Left forelimb (tissue), 1 donor: Measurements from ENCODE around the gene NBEAL2.
A peak's percentile ranks its signal among the peaks of the same experiment; 100 is the strongest.
"Not testable (repeated sequence)": the region's sequence is repeated elsewhere in the genome, so short reads cannot be mapped to it uniquely, and the experiment has no call there.

ENCODE experiments used
- DNase-seq: peaks from one replicate; pipeline ENCODE4 v3.0.0-alpha.2; 2018; ENCODE audit warnings: low spot score

Gene NBEAL2

DNA sequence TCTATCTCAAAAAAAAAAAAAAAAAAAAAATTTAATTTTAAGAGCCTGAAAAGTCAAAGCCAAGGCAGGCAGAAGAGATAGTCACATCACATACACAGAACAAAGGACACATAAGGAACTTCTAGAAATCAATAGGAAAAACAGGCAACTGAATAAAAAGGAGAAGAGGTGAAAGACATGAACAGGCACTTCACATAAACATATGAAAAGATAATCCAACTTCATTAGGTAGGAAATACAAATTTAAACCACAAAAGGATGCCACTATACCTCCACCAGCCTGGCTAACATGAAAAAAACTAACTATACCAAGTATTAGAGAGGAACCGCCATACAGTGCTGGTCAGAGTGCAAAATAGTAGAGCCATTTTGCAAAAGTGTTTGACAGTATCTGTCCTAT, 17.0 kb upstream of the NBEAL2 start:
- DNase-seq: no peak

- no peak for DNase-seq
Measured at GRCh38 chr3:46962990-46963389, 16.5 kb upstream of the NBEAL2 start.

GRCh38 chr3:46964038-46964590, 15.4 kb upstream of the NBEAL2 start:
- not testable (repeated sequence) for DNase-seq

DNA sequence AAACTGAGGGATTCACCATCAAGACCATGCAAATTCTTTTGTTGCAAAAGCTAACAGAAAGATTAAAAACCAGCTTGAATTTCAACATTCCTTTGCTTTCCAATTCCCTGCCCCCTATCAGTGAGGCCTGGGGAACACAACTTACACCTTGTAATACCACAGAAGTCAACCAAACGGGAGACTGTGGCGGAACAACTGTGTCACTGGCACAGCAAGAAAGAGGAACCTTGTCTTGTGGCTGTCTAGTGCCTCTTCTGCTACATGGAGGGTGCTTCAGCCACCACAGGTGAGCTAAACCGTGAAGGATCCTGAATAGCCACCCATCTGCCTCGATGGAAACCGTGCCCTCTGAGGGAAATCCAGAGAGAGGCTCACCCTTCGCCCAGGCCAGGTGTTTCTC, 14.3 kb upstream of the NBEAL2 start:
- no peak for DNase-seq

GRCh38 chr3:46966811-46967210, 12.7 kb upstream of the NBEAL2 start:
- DNase-seq: no peak

DNA sequence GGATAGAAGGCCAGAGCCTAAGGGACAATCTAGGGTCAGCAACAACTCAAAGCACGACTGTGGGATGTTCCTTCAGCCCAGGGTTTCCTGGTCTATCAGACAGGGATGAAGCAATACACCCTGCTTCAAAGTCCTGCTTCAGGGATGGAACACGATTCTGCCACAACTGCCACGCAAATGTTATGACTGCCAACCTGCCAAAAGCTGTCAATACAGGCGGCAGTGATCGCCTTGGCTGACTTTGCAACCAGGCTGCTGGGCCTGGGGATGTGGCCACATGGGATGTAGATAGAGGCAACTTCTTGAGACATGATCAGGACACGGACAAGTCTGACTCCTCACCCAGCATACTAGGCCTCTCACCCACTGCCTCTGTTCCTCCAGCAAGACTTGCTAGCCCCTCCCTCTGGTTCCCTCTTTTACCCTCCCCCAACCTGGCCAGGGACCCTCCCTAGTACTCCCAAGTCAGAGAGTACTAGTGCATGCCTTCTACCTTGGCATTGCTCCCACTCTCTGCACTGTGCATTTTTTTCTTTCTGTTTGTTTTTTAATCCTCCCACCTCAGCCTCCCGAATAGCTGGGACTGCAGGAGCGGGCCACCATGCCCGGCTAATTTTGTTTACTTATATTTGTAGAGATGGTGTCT, 10.6 kb upstream of the NBEAL2 start:
- DNase-seq: no peak

- no peak for DNase-seq
Measured at GRCh38 chr3:46970391-46971091, 8.9 kb upstream of the NBEAL2 start.

DNA sequence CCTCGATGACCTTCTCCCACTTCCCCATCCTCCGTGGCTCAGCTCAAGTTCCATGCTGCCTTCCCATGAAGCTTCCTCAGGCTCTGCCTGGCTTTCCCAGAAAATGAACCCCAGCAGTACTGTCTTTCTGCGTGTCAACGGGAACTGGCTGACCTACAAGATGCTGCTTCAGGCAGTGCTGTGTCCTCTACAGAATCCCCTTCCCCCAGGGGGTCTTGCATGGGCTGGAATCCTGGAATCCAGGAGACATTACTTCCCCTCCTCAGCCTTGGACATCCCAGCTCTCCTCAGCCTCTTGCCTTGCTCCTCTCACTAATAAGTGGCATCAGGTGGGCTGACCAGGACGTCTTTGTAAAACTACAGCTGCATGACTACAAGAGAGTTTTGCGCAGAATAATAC, 8.3 kb upstream of the NBEAL2 start:
- no peak for DNase-seq

DNA sequence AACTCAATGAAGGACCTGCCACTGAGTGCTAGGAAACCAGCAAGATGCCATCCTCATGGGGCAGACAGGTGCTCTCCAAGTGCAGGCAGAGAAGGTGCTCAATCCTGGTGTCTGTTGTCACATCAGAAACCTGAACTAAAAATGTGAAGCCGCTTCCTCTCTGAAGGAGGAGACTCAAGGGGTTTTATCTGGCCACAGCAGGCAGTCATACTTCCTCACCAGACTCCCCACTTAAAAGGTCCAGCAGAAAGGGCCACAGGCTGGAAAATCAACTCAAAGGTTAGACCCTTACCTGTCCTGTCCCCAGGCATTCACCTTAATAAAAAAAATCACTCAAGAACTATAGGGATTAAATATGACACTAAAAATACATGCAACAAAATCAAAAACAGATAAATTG, 7.7 kb upstream of the NBEAL2 start:
- no peak for DNase-seq

GRCh38 chr3:46972396-46972795, 7.1 kb upstream of the NBEAL2 start:
- DNase-seq: no peak

DNA sequence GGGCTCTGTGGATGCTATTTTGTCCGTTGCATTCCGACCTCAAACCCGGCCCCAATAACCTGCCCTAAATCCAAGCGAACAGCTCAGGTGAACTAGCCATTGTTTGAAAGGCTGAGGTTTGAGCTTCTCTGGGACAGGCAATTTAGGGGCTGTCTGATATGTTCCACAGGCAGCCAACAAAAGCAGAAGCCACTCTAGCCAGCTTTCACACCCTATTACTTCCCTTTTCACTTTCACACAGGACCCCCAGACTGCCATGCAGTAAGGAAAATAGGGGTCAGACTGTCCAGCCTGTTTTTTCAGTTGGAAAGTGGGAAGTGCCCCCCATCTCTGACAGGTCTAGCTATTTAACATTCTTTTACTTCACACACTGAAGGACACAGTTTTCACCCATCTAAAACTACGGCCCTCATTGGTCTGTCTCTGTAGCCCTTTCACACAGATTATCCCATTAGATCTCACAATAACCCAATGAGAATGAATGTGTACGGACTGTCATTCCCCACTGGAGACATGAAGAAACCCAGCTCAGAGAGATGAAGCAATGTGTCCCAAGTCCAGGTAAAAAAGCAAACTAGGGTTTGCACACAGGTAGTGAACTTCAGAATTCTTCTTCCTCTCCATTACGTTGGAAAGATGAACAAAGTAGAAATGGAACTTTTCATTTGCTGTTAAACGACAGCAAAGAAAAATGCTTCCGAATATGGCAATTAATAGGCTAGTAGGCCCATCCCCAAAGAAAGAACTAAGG, 4.9 kb upstream of the NBEAL2 start:
- no peak for DNase-seq

GRCh38 chr3:46976326-46977190, 2.9 kb upstream of the NBEAL2 start, which contains the start of gene CCDC12:
TSS of gene CCDC12 (minus strand) at chr3:46976745. CDS start at chr3:46976732, 13 bp downstream.
- peak; percentile 95 for DNase-seq

- no peak for DNase-seq
Measured at GRCh38 chr3:46977811-46978195, 1.7 kb upstream of the NBEAL2 start.

DNA sequence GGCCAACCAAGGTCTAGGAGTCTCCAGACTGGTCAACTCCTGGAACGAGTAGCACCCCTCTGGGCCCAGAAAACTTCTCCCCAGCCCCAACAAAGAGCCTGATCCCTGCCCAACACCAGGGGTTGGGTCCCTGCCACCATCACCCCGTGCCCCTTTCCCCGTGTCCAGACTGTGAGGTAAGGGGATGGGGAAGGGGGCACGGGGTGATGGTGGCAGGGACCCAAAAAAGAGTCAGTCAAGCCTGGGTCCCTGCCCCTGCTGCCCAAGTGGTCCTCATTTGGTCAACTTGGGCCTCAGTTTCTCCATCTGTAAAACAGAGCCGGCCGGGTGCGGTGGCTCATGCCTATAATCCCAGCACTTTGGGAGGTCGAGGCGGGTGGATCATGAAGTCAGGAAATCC, 1.1 kb upstream of the NBEAL2 start:
- DNase-seq: no peak

GRCh38 chr3:46979958-46980497, 562 bp downstream of the NBEAL2 start:
- DNase-seq: no peak

DNA sequence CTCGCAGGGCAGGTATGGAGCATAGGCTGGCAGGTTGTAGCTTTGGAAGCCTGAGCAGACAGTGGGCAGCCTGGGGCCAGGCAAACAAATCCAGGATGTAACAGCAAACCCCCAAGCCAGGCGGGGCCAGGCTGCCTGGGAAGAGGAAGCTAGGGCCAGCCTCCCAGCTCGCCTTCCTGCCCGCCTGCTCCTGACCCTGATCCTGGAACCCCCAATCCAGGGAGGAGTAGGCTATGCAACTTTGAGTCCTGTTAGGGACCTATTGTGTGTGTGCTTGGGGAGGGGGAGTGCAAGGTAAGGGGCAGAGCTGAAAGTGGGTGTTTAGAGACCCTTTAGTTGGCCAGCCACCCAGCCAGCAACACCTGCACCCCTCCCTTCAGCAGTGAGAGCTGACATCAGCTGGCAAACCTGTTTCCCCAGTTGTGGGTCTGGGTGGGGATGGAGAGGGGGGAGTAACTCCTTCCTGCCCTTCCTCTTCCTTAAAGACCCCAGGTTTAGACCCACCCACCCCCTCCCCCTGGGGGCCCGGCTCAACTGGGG, 2.5 kb downstream of the NBEAL2 start:
- DNase-seq: no peak

DNA sequence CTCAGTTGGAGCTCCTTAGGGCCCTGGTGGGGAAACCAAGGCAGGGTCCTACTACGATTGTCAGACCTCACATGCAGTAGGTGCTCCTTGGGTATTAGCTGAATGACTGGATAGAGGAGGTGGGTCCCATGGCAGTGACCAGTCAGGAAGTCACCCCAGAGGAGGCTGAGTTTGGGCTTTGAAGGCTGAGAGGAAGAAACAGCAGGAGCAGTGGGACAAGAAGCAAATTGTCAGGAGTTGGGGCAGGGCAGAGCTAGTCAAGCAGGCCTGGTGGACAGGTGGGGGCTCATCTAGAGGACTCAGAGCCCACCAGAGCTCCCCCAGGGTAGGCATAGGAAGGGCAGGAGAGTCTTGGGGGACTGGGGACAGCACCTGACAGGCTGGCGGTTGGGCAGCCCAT, 3.1 kb downstream of the NBEAL2 start:
- no peak for DNase-seq

DNA sequence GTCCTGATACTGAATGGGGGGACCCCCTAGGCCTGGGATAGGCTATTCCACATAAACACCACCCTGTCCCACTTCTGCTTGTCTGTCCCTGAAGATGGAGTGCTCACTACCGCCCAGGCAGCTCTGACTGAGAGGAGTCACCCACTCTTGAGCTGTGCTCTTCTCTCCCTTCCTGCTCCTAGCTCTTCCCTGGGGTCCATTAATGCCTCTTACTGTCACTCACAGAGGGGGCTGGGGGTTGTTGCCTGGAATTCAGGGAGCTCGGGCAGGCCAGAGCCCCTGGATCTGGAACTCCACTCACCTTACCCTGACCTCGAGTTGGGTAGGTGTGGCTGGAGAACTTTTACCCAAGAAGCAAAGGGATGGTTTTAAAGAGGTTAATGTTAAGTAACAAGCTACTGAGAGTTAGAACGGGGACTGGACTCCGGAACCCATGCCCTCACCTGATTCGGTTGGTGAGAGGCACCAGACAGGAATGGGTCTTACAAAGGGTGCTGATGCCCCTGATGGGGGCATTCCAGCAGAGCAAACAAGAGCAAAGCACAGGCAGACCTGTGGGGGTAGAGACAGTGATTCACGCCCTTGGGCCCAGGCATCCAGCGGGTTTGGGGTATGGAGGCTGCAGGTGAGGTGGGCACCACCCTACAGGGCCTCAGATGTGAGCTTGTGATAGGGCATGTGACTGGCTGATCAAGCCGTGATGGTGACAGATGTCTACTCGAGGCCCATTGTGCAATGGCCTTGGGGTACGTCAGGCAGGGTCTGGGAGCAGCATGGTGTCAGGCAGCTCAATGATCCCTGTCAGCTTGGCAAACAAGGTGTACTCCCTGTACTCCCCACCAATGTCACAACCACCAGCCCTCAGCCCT, 5.4 kb downstream of the NBEAL2 start:
- DNase-seq: no peak

- no peak for DNase-seq
Measured at GRCh38 chr3:46985588-46985987, 6.1 kb downstream of the NBEAL2 start.

GRCh38 chr3:46986055-46986730, 6.7 kb downstream of the NBEAL2 start:
- no peak for DNase-seq
